T-helper 17 cell (primary cell): ENCODE measurements around the gene RWDD1. TPM values are rescaled to one million over a fixed set of nuclear protein-coding genes. Genes with fewer than 3 reads are reported as not detected.
"Not testable (repeated sequence)": the region's sequence is repeated elsewhere in the genome, so short reads cannot be mapped to it uniquely, and the experiment has no call there.

Experiments
- ATAC-seq: fragments of 150-1000 bp; cut with Tn5 transposase; 2 replicates; pipeline ENCODE4 v1.10.0; 2021; ENCODE audit warnings: mild to moderate bottlenecking, moderate library complexity
- DNase-seq, 3 donors: peaks; one replicate each; pipeline versions ENCODE4 v3.0.0 to v3.0.0-alpha.2; 2020 to 2021
- H3K9me3 ChIP-seq: one replicate; pipeline ENCODE4 v1.7.0; 2013; ENCODE audit warnings: low read length, mild to moderate bottlenecking; ENCODE audit not compliant: control insufficient read depth, poor library complexity, severe bottlenecking
- H3K27ac Mint-ChIP-seq: one replicate; pipeline ENCODE4 v1.8.0; 2022; ENCODE audit warnings: mild to moderate bottlenecking, moderate library complexity, mixed read lengths
- H3K27me3 Mint-ChIP-seq: one replicate; pipeline ENCODE4 v1.8.0; 2022; ENCODE audit warnings: mixed read lengths
- H3K36me3 Mint-ChIP-seq: one replicate; pipeline ENCODE4 v1.8.0; 2022; ENCODE audit warnings: low read depth, mixed read lengths
- H3K4me1 Mint-ChIP-seq: one replicate; pipeline ENCODE4 v1.8.0; 2022; ENCODE audit warnings: mild to moderate bottlenecking, mixed read lengths
- H3K4me3 Mint-ChIP-seq: one replicate; pipeline ENCODE4 v1.8.0; 2022; ENCODE audit warnings: mild to moderate bottlenecking, moderate library complexity, mixed read lengths
- total RNA-seq, 4 donors: library from RNA in 2 of 4; stranded (reverse) in 2 of 4; gene quantifications; one replicate each; pipeline ENCODE4 v1.2.3 and lab custom pipeline; 2022 to 2026

Gene RWDD1
- total RNA-seq, 2 donors from 2014 or later = 44.0 to 48.2 TPM

- DNase-seq = no peak
- no peak for ATAC-seq
- H3K9me3 ChIP-seq = no peaks in the 10 kb centered on the region
- H3K4me1 Mint-ChIP-seq = peaks cover 2% of the 10 kb centered on the region
- H3K27ac Mint-ChIP-seq = no peak overlapping the region
- H3K4me3 Mint-ChIP-seq = no peak overlapping the region
- H3K36me3 Mint-ChIP-seq = peaks cover 7% of the 10 kb centered on the region
- H3K27me3 Mint-ChIP-seq = no peaks in the 10 kb centered on the region
Observed at GRCh38 chr6:116596815-116597214, 25.5 kb downstream of the RWDD1 start.

GRCh38 chr6:116603916-116604315 lies 32.6 kb downstream of the RWDD1 start:
- DNase-seq, H3K9me3 ChIP-seq, H3K36me3 Mint-ChIP-seq, H3K4me3 Mint-ChIP-seq, H3K27ac Mint-ChIP-seq, H3K27me3 Mint-ChIP-seq, H3K4me1 Mint-ChIP-seq, ATAC-seq: not testable (repeated sequence)

- H3K36me3 Mint-ChIP-seq, ATAC-seq: not testable (repeated sequence)
Observed at GRCh38 chr6:116604868-116605267, 33.6 kb downstream of the RWDD1 start.

GRCh38 chr6:116605935-116606334 lies 34.6 kb downstream of the RWDD1 start:
- H3K27ac Mint-ChIP-seq = no peak overlapping the region
- no peaks in the 10 kb centered on the region for H3K4me1 Mint-ChIP-seq
- H3K9me3 ChIP-seq = no peaks in the 10 kb centered on the region
- H3K36me3 Mint-ChIP-seq = peaks cover 4% of the 10 kb centered on the region
- no peak for DNase-seq
- peaks cover 1% of the 10 kb centered on the region for H3K27me3 Mint-ChIP-seq
- H3K4me3 Mint-ChIP-seq = no peak overlapping the region
- no peak for ATAC-seq

More at GRCh38 chr6:116604868-116605267, 33.6 kb downstream of the RWDD1 start:
- not testable (repeated sequence) for H3K4me1 Mint-ChIP-seq, H3K27me3 Mint-ChIP-seq, H3K27ac Mint-ChIP-seq, H3K9me3 ChIP-seq, DNase-seq, H3K4me3 Mint-ChIP-seq

GRCh38 chr6:116611056-116611455 lies 39.8 kb downstream of the RWDD1 start:
- Mint-ChIP-seq H3K27ac (no peak overlapping the region), H3K4me1 (peaks cover 6% of the 10 kb centered on the region), H3K4me3 (no peak overlapping the region), H3K27me3 (peaks cover 6% of the 10 kb centered on the region), H3K36me3 (no peaks in the 10 kb centered on the region)
- no peaks in the 10 kb centered on the region for H3K9me3 ChIP-seq
- ATAC-seq (no peak), DNase-seq (no peak)

GRCh38 chr6:116615937-116616736 lies 44.8 kb downstream of the RWDD1 start, which contains the start of gene RSPH4A:
TSS of gene RSPH4A (plus strand) at chr6:116616479. CDS start at chr6:116616624, 145 bp downstream.
- peak within 1 kb of the TSS; percentile 89 for H3K27ac Mint-ChIP-seq
- H3K9me3 ChIP-seq = no peaks in the 10 kb centered on the region
- H3K27me3 Mint-ChIP-seq = peaks cover 10% of the 10 kb centered on the region
- peak within 1 kb of the TSS; percentile 98 for H3K4me3 Mint-ChIP-seq
- peak; percentile 13 to 55 (median 46) for DNase-seq
- no peaks in the 10 kb centered on the region for H3K36me3 Mint-ChIP-seq
- peak; percentile 96 for ATAC-seq
- H3K4me1 Mint-ChIP-seq = peaks cover 20% of the 10 kb centered on the region

- H3K36me3 Mint-ChIP-seq = no peaks in the 10 kb centered on the region
- peak overlapping the region; percentile 98 for H3K4me3 Mint-ChIP-seq
- H3K27ac Mint-ChIP-seq = peak overlapping the region; percentile 89
- no peak for DNase-seq
- ATAC-seq = peak; percentile 48
- H3K4me1 Mint-ChIP-seq = peaks cover 20% of the 10 kb centered on the region
- H3K27me3 Mint-ChIP-seq = peaks cover 7% of the 10 kb centered on the region
- H3K9me3 ChIP-seq = no peaks in the 10 kb centered on the region
Observed at GRCh38 chr6:116616737-116617053, 45.4 kb downstream of the RWDD1 start.

- no peaks in the 10 kb centered on the region for H3K27me3 Mint-ChIP-seq
- H3K36me3 Mint-ChIP-seq = no peaks in the 10 kb centered on the region
- ATAC-seq (no peak), DNase-seq (no peak)
- H3K9me3 ChIP-seq = no peaks in the 10 kb centered on the region
- H3K27ac Mint-ChIP-seq = no peak overlapping the region
- no peak overlapping the region for H3K4me3 Mint-ChIP-seq
- H3K4me1 Mint-ChIP-seq = no peaks in the 10 kb centered on the region
Observed at GRCh38 chr6:116624036-116624805, 52.9 kb downstream of the RWDD1 start.

- Mint-ChIP-seq H3K36me3 (no peaks in the 10 kb centered on the region), H3K4me3 (no peak overlapping the region), H3K27me3 (no peaks in the 10 kb centered on the region), H3K27ac (no peak overlapping the region), H3K4me1 (no peaks in the 10 kb centered on the region)
- no peak for DNase-seq
- H3K9me3 ChIP-seq = no peaks in the 10 kb centered on the region
- no peak for ATAC-seq
Observed at GRCh38 chr6:116625872-116626271, 54.6 kb downstream of the RWDD1 start.

GRCh38 chr6:116629563-116629981 lies 58.3 kb downstream of the RWDD1 start:
- no peaks in the 10 kb centered on the region for H3K27me3 Mint-ChIP-seq
- peaks cover 4% of the 10 kb centered on the region for H3K36me3 Mint-ChIP-seq
- H3K4me3 Mint-ChIP-seq = no peak overlapping the region
- no peak for DNase-seq
- H3K4me1 Mint-ChIP-seq = no peaks in the 10 kb centered on the region
- no peaks in the 10 kb centered on the region for H3K9me3 ChIP-seq
- ATAC-seq = no peak
- H3K27ac Mint-ChIP-seq = no peak overlapping the region

GRCh38 chr6:116631379-116631990 lies 60.2 kb downstream of the RWDD1 start:
- H3K4me3 Mint-ChIP-seq = no peak overlapping the region
- no peaks in the 10 kb centered on the region for H3K27me3 Mint-ChIP-seq
- no peaks in the 10 kb centered on the region for H3K4me1 Mint-ChIP-seq
- ATAC-seq (no peak), DNase-seq (no peak)
- peaks cover 4% of the 10 kb centered on the region for H3K36me3 Mint-ChIP-seq
- no peak overlapping the region for H3K27ac Mint-ChIP-seq
- no peaks in the 10 kb centered on the region for H3K9me3 ChIP-seq

GRCh38 chr6:116633685-116634084 lies 62.4 kb downstream of the RWDD1 start:
- DNase-seq = no peak
- Mint-ChIP-seq H3K4me3 (no peak overlapping the region), H3K27me3 (no peaks in the 10 kb centered on the region), H3K27ac (no peak overlapping the region), H3K4me1 (no peaks in the 10 kb centered on the region), H3K36me3 (peaks cover 4% of the 10 kb centered on the region)
- no peak for ATAC-seq
- no peaks in the 10 kb centered on the region for H3K9me3 ChIP-seq
